SH-SY5Y (cell line): Measurements from ENCODE around the gene CEP290.

Source experiments
- GATA2 ChIP-seq: IDR thresholded peaks from 2 replicates; pipeline ENCODE4 v1.6.1; 2011; ENCODE audit warnings: mild to moderate bottlenecking, low read depth, low read length
- GATA3 ChIP-seq: IDR thresholded peaks from 2 replicates; pipeline ENCODE4 v1.6.1; 2011; ENCODE audit warnings: low read depth, mild to moderate bottlenecking, low read length, moderate library complexity

DNA sequence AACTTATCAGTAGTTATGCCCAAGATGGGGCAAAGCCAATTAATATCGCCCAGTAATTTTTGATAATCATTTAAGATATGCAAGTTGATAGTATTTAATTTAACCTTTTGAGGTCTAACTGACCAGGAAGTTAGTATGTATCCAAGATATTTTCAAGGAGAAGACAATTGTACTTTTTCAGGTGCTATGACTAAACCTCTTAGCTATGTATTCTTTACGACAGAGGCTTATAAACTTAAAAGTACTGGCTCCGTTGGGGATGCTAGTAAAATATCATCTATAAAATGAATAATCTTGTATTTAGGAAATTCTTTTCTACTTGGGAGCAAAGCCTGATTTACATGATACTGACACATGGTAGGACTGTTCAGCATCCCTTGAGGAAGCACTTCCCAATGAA is 40.5 kb upstream of the CEP290 start:
- TF ChIP-seq GATA3: no peak
- no peak for TF ChIP-seq GATA2
